ENCODE data around the gene A1BG.
A peak's percentile ranks its signal among the peaks of the same experiment; 100 is the strongest.
"Not testable (repeated sequence)": the region's sequence is repeated elsewhere in the genome, so short reads cannot be mapped to it uniquely, and the experiment has no call there.

A1BG gene

DNA sequence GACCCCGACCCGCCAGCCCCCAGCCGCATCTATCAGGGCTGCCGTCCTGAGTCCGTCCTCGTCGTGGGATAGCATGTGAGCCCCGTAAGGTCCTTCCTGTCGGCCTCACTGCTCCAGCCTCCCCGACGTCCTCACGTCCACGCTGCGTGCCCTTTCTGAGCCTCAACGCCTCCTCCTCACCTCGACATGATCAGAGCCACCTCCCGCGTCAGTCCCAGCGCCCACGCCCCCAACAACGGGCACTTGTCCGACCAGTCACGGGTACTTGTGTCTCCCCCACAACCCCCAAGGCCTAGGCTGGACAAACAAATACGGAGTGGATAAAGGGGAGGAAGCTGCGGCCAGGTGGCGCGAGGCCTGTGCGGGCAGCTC is 8.6 kb upstream of the A1BG start:
- no peak for DNase-seq (ENCODE audit: low read depth)

DNA sequence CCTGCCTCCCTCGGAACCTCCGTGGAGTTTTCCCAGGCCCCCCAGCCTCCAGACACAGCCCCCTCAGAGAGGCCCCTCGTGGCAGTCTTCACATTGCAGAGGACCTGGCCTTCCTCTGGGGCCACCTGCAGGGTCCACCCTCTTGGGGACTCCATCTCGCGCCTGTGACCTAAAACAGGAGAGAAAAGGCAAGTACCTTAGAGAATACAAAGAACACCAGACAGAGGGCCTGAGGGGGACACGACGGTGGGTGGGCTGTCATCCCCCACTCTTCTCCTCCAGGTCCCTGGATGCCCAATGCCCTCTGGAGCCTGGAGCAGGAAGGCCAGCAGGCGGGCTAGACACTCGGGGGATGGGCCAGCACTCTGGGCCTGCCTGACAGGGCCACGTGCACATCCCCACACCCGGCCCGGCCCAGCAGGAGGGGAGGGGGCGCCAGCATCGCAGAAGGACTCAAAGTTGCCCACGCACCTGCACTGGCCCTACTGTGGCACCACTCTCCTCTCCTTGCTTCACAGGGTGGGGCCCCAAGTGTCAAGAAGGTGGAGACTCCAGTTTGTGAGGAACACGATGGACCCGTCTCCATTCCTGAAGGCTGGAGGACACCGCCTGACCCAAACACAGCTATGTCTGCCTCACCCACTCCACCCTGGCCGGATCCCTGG is 4.3 kb upstream of the A1BG start:
- DNase-seq (ENCODE audit: low read depth): no peak

DNA sequence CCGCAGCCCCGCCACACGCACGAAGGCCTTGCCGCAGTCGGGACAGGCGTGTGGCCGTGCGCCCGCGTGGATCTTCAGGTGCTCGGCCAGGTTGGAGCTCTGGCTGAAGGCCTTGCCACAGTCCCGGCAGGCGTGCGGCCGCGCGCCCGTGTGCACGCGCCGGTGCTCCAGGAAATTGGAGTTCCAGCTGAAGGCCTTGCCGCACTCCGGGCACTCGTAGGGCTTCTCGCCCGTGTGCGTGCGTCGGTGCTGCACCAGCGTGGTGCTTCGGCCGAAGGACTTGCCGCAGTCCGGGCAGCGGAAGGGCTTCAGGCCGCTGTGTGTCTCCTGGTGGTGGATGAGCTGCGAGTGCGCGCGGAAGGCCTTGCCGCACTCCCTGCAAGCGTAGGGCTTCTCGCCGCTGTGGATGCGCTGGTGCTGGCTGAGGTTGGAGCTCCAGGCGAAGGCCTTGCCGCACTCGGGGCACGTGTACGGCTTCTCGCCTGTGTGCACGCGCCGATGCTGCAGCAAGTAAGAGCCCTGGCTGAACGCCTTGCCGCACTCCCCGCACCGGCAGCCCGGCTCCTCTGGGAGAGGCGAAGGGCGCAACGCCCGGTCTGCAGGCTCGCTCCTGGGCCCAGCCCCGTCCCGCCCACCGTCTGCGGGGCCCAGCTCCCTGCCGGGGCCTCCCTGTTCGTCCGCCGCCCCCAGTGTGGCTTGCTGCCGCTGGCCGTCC is 3.6 kb upstream of the A1BG start:
- no peak for DNase-seq (ENCODE audit: low read depth)

DNA sequence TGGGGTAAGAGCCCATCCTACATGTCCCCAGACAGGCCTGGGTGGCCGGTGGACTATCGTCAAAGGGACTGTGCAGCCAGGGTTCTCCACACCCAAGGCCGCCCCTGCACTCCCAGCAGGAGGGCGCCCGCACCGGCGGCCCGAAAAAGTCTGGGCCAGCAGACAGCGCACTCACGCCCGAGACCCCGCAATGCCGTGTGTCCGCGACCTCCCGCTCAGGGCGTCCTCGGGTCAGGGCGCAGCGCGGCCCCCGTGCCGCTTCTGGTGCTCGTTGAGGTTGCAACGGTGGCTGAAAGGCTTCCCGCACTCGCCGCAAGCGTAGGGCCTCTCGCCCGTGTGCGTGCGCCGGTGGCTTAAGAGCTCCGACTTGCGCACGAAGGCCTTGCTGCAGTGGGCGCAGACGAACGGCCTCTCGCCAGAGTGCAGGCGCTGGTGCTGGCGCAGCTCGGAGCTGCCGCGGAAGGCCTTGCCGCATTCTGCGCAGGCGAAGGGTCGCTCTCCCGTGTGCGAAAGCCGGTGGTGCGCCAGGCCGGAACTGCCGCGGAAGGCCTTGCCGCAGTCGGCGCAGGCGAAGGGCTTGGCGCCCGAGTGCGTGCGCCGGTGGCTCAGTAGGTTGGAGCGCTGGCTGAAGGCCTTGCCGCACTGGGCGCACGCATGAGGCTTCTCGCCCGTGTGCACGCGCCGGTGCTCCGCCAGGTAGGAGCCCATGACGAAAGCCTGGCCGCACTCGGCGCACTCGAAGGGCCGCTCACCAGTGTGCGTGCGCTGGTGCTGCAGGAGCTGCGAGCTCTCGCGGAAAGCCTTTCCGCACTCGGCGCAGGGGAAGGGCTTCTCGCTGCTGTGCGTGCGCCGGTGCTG is 2.8 kb upstream of the A1BG start:
- no peak for DNase-seq (ENCODE audit: low read depth)

DNA sequence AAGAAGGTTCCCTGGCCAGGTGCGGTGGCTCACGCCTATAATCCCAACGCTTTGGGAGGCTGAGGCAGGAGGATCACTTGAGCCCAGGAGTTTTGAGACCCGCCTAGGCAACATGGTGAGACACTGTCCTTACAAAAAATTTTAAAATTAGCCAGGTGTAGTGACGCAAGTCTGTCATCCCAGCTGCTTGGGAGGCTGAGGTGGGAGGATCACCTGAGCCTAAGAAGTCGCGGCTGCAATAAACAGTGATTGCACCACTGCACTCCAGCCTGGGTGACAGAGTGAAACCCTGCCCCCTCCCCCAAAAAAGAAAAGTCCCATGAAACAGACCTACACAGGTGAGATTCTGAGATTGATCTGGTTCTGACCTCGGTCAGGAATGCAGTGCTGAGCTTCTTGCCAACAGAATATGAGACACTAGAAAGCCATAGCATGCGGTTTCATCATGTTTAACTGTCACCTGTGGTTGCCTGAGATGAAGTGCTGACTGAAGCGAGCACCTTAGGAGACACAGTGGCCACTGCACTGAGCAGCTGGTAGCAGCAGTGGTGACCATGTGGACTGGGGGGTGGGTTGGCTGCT is 2.0 kb upstream of the A1BG start:
- DNase-seq (ENCODE audit: low read depth): no peak

DNA sequence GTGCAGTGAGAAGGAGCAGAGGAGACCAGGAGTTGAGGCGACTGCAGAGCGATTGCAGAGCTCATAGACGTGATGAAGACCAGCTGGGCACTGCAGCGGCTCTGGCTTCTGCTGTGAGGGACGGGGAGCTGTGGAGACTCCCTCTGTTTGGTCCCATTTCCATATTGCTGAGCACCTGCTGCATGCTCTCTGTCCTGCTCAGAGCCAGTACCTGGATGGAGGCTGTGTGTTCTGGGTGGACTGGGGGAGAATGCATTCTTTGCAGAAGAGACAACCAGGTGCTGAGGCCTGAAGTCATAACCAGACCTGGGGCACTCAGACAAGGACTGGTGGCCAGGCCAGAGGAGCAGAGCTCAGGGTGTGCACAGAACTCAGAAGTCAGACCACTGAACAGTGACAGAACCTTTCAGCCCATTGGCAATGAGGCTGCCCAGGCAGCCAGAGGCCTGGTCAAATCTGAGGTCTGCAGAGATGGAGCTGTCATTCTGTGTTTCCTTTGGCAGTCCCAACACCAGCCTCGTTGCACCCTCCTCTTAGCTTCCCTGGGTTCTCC is 1.3 kb upstream of the A1BG start:
- no peak for DNase-seq (ENCODE audit: low read depth)

DNA sequence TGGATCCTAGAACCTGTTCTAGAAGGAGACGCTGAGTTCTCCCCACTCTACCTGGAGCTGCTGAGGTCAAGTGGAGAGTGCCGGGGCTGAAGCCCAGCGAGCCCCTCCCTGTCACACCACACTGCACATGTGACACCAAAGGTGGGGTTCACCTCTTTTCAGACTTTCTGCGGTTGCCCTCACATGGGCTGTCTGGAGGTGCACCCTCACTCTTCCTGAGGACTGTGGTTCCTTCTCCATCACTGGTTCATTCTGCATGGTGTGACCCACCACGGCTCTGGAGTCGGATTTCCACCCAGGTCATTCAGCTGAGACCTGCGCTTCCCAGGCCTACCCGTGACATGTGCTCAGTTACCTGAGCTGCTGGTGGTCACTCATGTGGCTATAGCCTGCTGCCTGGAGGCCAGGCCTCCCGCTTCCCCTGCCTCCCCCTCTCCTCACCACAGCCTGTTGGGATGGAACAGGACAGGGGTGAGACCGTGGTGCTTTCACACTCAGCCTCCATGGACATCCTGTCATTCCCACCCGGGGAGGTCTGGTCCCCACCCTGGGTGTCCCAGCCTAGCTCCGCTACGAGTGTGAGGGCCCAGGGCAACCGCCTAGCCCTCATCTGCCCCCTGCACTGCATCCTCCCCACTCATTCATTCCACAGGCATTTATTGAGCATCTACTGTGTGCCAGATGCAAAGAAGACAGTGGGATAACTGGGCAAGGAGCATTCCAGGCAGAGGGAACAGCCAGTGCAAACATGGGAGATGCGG is 605 bp upstream of the A1BG start:
- no peak for DNase-seq (ENCODE audit: low read depth)

DNA sequence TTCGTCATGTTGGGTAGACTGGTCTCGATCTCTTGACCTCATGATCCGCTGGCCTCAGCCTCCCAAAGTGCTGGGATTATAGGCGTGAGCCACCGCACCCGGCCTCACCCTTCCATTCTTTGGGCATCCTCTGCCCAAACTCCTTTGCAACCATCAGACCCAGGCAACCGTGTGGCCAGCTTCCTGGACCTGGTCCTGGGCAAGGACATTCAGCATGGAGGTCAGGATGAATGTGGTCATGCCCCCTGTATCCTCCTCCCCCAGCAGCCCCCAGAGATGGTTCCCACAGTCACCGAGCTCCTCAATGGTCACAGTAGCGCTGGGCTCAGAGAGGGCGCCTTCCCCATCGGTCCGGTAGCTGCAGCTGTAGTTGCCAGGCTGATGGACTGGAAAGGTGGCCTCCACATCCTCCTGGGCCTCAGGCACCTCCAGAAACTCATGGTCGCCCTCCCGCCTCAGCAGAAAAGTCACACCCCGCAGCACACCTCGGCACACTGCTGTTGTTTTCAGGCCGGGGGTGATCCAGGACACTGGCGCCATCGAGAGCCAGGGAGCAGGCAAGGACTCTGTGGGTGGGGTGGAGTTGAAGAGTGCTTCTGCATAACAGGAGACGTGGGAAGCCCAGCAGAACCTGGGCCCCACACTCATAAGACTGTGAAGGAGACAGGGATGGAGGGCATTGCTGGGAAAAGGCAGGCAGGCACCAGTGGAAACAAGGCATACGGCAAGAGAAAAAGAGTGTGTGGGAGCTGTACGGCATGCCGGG is 1.1 kb downstream of the A1BG start:
- no peak for DNase-seq (ENCODE audit: low read depth)

DNA sequence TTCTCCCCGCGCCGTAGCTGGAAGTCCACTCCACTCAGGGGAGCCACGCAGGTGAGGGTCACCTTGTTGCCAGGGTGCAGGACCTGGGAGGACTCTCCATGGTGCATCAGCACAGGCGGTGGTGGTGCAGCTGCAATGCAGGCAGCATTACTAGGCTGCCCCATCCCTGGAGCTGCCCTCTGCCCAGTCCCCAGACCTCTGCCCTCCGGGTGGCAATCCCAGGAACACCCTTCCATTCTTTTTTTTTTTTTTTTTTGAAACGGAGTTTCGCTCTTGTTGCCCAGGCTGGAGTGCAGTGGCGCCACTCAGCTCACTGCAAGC is 1.8 kb downstream of the A1BG start:
- DNase-seq (ENCODE audit: low read depth): no peak

DNA sequence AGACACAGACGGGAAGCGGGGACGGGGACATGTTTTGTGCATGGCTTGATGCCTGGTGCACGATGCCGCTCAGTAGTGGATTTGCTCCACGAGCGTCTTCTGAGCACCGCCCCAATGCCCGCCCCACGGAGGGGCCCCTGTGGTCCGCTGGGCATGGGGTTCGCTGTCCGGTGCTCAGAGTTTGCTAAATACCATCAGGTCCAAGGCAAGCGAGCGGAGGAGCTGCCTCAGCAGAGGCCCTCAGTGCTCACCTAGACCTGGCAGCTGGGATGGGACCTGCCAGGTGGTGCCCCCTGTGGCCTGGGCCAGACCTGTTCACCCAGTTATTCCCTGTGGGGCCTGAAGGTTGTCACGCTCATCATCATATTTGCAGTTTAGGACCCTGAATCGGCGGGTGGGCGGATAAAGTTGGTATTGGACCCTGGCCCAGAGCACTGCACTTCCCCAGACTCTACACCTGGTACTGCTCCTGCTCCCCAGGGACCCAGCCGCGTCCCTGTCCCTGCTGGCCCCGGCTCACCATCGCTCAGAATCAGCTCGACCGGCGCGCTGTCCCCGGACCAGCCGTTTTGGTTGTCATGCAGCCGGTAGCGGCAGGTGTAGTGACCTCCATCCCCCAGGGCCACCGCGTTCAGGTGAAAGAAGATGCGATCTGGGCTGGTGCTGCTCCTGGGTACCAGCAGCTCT is 2.3 kb downstream of the A1BG start:
- no peak for DNase-seq (ENCODE audit: low read depth)

DNA sequence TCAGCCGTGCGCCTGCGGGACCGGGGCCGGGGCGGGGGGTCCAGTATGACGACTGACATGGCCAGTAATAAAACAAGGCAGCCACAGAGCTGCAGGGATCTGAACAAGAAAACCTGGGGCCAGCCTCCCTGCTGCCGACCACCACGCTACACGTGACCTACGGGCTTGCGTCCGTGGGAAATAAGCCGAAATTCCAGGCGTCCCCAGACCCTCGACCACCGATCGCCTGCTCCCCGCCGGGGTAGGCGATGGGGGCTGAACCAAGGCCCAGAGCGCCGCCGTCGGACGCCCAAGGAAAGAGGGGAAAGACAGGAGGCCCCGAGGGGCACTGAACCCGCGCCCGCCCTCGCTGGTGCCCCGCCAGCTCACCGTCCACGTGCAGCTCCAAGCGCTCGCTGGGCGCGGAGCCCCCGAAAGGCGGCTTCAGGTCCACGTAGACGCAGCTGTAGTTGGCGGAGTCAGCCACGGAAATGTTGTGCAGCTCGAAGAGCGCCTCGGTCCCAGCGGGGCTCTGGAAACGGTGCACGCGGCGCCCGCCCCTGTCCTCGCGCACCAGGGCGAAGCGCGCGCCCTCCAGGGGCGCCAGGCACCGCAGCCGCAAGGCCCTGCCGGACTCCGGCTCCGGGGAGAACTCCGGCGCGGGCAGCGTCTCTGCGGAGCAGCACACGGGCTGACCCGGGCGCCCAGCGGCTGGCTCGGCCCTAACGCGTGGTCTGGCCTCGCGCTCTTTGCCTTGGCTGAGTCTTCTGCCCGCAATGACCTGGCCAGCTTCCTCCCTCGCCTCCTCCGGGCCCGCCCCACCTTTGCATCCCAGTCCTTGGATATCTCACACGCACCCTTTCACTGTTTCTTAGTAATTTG is 3.1 kb downstream of the A1BG start:
- DNase-seq (ENCODE audit: low read depth): no peak

DNA sequence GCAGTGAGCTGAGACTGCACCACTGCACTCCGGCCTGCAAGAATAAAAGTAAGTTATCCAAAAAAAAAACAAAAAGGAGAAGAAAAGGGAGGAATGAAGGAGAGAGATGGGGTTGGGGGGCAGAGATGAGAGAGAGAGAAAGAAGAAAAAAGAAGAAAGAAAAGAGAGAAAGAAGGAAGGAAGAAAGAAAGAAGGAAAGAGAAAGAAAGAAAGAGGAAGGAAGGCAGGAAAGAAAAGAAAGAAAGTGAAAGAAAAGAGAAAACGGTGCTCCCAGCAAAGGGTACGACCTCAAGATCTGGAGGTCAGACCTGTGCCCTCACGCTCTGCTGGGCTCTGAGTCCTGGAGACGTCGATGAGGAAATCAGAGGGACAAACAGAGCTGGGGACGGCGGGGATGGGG is 3.7 kb downstream of the A1BG start:
- DNase-seq (ENCODE audit: low read depth): no peak

DNA sequence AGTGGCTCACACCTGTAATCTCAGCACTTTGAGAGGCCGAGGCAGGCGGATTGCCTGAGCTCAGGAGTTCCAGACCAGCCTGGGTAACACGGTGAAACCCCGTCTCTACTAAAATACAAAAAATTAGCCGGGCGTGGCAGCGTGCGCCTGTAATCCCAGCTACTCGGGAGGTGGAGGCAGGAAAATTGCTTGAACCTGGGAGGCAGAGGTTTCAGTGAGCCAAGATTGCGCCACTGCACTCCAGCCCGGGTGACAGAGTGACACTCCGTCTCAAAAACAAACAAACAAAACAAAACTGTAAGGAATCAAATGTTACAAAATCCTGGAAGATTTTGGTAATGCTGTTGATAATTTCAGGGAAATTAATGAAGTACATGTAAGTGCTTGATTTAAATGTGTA is 5.2 kb downstream of the A1BG start:
- DNase-seq (ENCODE audit: low read depth): not testable (repeated sequence)

DNA sequence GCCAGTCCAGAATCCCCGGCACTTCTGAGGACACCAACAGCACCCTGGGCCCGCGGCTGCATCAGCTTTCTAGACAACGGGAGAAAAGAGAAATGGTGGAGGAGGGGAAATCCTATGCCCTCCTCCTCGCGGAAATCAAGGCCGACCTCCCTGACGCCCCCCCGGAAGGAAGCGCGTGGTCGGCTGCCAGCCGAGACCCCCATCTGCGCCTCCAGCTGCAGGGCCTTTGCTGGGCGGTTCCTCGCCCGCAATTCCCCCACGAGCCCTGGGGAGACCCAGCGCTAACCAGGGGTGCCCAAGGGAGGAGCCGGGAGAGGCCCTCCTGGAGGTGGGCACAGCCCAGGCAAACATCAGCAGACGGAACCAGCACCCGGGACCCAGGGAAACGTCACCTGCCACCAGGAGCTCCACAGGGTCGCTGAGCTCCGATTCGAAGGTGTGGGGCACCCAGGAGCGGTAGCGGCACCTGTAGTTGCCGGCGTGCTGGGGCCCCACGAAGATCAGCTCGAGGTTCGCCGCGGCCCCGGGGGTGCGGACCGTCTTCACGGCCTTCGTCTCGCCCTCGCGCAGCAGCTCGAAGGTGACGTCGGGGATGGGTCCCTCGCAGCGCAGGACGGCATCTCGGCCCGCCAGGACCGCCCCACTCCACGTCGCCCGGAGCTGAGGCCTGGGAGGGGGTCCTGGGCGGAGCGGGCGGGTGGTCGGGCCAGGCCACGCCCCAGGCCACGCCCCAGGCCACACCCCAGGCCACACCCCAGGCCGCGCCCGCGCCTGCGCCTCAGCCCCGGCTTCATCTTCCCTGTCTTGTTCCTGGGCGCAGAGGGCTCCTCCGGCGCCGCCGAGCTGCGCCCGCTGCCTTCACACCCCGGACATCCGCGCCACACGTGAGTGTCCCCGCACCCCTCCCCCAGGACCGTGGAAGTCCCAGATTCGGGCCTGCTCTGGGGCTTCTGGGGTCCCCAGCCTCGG is 6.0 kb downstream of the A1BG start:
- peak; percentile 53 for DNase-seq (ENCODE audit: low read depth)

DNA sequence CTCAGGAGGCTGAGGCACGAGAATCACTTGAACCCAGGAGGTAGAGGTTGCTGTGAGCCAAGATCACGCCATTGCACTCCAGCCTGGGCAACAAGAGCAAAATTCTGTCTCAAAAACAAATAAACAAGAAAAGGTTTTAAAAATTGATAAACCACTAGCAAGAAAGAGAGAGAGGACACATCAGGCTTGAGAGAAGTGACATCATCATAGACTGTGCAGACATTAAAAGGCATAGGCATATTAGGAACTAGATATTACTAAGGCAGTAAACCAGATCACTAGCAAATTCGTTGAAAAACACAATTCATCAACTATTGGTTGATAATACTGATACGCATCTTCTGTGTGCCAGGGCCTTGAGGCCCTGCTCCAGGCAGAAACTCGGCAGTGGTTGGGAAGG is 7.7 kb downstream of the A1BG start:
- no peak for DNase-seq (ENCODE audit: low read depth)

DNA sequence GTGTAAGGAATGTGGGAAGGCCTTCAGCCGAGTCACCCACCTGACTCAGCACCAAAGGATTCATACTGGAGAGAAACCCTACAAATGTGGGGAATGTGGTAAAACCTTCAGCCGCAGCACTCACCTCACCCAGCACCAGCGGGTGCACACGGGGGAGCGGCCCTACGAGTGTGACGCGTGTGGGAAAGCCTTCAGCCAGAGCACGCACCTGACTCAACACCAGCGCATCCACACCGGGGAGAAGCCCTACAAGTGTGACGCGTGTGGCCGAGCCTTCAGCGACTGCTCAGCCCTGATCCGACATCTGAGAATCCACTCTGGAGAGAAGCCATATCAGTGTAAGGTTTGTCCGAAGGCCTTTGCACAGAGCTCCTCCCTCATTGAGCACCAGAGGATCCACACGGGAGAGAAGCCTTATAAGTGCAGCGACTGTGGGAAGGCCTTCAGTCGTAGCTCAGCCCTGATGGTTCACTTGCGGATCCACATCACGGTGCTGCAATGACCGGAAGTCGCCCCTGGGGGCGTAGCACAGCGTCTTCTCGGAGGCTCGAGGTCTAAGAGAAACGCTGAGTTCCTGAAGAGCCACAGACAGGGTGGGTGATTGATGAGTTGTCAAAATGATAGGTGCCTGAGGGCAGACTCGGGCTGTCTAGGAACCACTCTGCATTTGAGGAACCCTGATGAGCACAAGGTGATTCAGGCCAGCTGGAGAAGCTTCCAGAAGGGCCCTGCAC is 14.3 kb downstream of the A1BG start:
- no peak for DNase-seq (ENCODE audit: low read depth)

DNA sequence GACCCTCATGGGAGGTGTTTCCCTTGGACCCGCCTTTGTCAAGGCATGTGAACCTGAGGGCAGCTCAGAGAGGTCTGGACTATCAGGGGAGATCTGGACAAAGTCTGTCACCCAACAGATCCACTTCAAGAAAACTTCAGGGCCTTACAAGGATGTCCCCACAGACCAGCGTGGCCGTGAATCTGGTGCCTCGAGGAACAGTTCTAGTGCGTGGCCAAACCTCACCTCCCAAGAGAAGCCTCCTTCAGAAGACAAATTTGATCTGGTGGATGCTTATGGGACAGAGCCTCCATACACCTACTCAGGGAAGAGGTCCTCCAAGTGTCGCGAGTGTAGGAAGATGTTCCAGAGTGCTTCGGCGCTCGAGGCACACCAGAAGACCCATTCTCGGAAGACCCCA is 15.0 kb downstream of the A1BG start:
- DNase-seq (ENCODE audit: low read depth): no peak

DNA sequence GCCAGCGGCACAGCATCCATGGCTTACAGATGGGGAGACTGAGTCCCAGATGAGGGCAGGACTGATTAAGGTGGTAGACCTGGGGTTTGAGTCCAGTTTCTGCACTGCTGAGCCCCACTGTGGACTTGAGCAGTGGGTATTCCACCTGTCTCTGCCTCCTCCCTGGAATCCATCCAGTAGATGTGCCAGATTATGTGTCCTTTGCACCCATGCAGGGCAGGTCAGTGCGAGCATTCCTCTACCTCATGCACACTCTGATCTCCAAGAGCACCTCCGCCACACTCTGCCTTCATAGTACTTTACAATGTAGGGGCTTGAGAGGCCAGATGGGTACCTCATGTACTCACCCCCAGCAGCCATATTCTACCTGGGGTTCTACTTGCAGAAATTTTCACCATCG is 16.5 kb downstream of the A1BG start:
- DNase-seq (ENCODE audit: low read depth): no peak
